GM23248 (cell line): ENCODE data around the gene THBS3. TPM values are rescaled to one million over a fixed set of nuclear protein-coding genes. Genes with fewer than 3 reads are reported as not detected.
"Not testable (repeated sequence)": the region's sequence is repeated elsewhere in the genome, so short reads cannot be mapped to it uniquely, and the experiment has no call there.

Experiments
- DNase-seq: peaks from one replicate; pipeline ENCODE4 v3.0.0-alpha.2; 2015
- H2AFZ ChIP-seq: fragments of 200-600 bp; sonication (generic); 2 replicates; pipeline ENCODE4 v1.6.1; 2016; ENCODE audit warnings: antibody characterized with exemption
- H3F3A ChIP-seq: fragments of 200-600 bp; sonication (generic); 2 replicates; pipeline ENCODE4 v1.6.1; 2016; ENCODE audit warnings: mild to moderate bottlenecking, antibody characterized with exemption, mixed run types; ENCODE audit not compliant: insufficient read depth
- H3K27ac ChIP-seq: fragments of 200-600 bp; sonication (generic); 2 replicates; pipeline ENCODE4 v1.5.1; 2016; ENCODE audit warnings: mild to moderate bottlenecking
- H3K27me3 ChIP-seq: fragments of 200-600 bp; sonication (generic); replicated peaks from 2 replicates; pipeline ENCODE4 v1.6.1; 2016; ENCODE audit warnings: mild to moderate bottlenecking; ENCODE audit not compliant: insufficient read depth
- H3K36me3 ChIP-seq: fragments of 200-600 bp; sonication (generic); 2 replicates; pipeline ENCODE4 v1.6.1; 2016; ENCODE audit warnings: low read depth, mild to moderate bottlenecking
- H3K4me1 ChIP-seq: fragments of 200-600 bp; sonication (generic); 2 replicates; pipeline ENCODE4 v1.6.1; 2016; ENCODE audit warnings: mild to moderate bottlenecking; ENCODE audit not compliant: insufficient read depth
- H3K4me2 ChIP-seq: fragments of 200-600 bp; sonication (generic); one replicate; pipeline ENCODE4 v1.6.1; 2016; ENCODE audit warnings: mild to moderate bottlenecking; ENCODE audit not compliant: unreplicated experiment
- H3K4me3 ChIP-seq: fragments of 200-600 bp; sonication (generic); 2 replicates; pipeline ENCODE4 v1.5.1; 2016; ENCODE audit warnings: mild to moderate bottlenecking
- H3K79me2 ChIP-seq: fragments of 200-600 bp; sonication (generic); 2 replicates; pipeline ENCODE4 v1.6.1; 2016; ENCODE audit warnings: mild to moderate bottlenecking; ENCODE audit not compliant: insufficient read depth
- H3K9ac ChIP-seq: fragments of 200-600 bp; sonication (generic); 2 replicates; pipeline ENCODE4 v1.6.1; 2016; ENCODE audit warnings: mild to moderate bottlenecking
- H3K9me2 ChIP-seq: fragments of 200-600 bp; sonication (generic); 2 replicates; pipeline ENCODE4 v1.6.1; 2016; ENCODE audit warnings: mixed run types, mild to moderate bottlenecking, moderate library complexity; ENCODE audit not compliant: insufficient read depth
- H3K9me3 ChIP-seq: fragments of 200-600 bp; sonication (generic); one replicate; pipeline ENCODE4 v1.6.1; 2017; ENCODE audit warnings: low read depth
- H4K20me1 ChIP-seq: fragments of 200-600 bp; sonication (generic); 2 replicates; pipeline ENCODE4 v1.6.0; 2016; ENCODE audit not compliant: insufficient read depth
- EZH2 ChIP-seq: fragments of 200-600 bp; sonication (generic); IDR thresholded peaks from 2 replicates; pipeline ENCODE4 v1.6.1; 2018; ENCODE audit warnings: antibody characterized with exemption, mild to moderate bottlenecking; ENCODE audit not compliant: insufficient read depth, poor library complexity, severe bottlenecking
- EZH2phosphoT487 ChIP-seq: fragments of 200-600 bp; sonication (generic); IDR thresholded peaks from 2 replicates; pipeline ENCODE4 v1.6.1; 2018; ENCODE audit warnings: antibody characterized with exemption, moderate library complexity, mild to moderate bottlenecking, low read depth; ENCODE audit not compliant: insufficient read depth
- WGBS, 2 experiments: methylation state at CpG; one replicate each; pipeline ENCODE4 v1.1.6; 2015 to 2017; ENCODE audit warnings: low lambda C conversion rate in 2 of 2, low coverage in 1 of 2; ENCODE audit errors: missing lambda C conversion rate in 2 of 2; 5-methylcytosine and 5-hydroxymethylcytosine counted together
- in situ Hi-C: fragments of 300-500 bp; cut with MboI; formaldehyde crosslinking; loops from 2 replicates; pipeline ENCODE4 v1.15.0; 2020
- polyA plus RNA-seq: library from polyadenylated mRNA; unstranded; fragments of >200 nt; fragmentation: Nextera tagmentation; extraction: Ambion mirVana; gene quantifications from 2 replicates; pipeline ENCODE4 v1.2.1, GENCODE V29; 2016
- total RNA-seq: library from RNA; depleted of rRNA; stranded (reverse); fragments of >200 nt; shearing (Covaris generic); gene quantifications from 2 replicates; pipeline ENCODE4 v1.2.3, GENCODE V29; 2014

THBS3 gene
- total and polyA plus RNA-seq, 2 experiments from 2014 or later, result 16.6 to 20.6 TPM

GRCh38 chr1:155211381-155212050 lies 3.8 kb upstream of the THBS3 start:
- H3K9ac ChIP-seq, DNase-seq, H3K27ac ChIP-seq, H3K27me3 ChIP-seq, H3K9me3 ChIP-seq, H3K4me2 ChIP-seq, H3F3A ChIP-seq, H2AFZ ChIP-seq, H3K36me3 ChIP-seq, H3K4me3 ChIP-seq, H4K20me1 ChIP-seq, H3K9me2 ChIP-seq, in situ Hi-C loops: not testable (repeated sequence)
- 84 to 89% methylated on average over 12 to 13 of the region's 13 CpGs for WGBS, 2 experiments
- Histone ChIP-seq H3K4me1 (peaks cover 16% of the 10 kb centered on the region), H3K79me2 (peaks cover 13% of the 10 kb centered on the region)

- in situ Hi-C loops, result no loop called here
- DNase-seq, result no peak
- H3K4me3 ChIP-seq, result no peak overlapping the region; the same call in 1 of the 2 replicates
Observed at GRCh38 chr1:155210314-155211104, 2.8 kb upstream of the THBS3 start.

GRCh38 chr1:155209312-155209721 lies 1.6 kb upstream of the THBS3 start:
- Histone ChIP-seq H3K9me3 (no peaks in the 10 kb centered on the region), H4K20me1 (no peaks in the 10 kb centered on the region), H3K79me2 (peaks cover 13% of the 10 kb centered on the region), H3K27me3 (no peaks in the 10 kb centered on the region), H3K27ac (peak overlapping the region; percentile 96), H3K9me2 (no peaks in the 10 kb centered on the region), H3K4me1 (peaks cover 16% of the 10 kb centered on the region), H3K9ac (peak overlapping the region; percentile 99), H3K4me2 (peak overlapping the region; percentile 96), H3K36me3 (no peaks in the 10 kb centered on the region), H3F3A (peaks cover 4% of the 10 kb centered on the region), H2AFZ (peak overlapping the region; percentile 72), H3K4me3 (peak overlapping the region; percentile 98)
- DNase-seq, result peak; percentile 22
- TF ChIP-seq EZH2phosphoT487 (no peak), EZH2 (no peak)
- in situ Hi-C loops, result no loop called here
- 6 to 7% methylated on average over 13 of the region's 13 CpGs for WGBS, 2 experiments

More at GRCh38 chr1:155210314-155211104, 2.8 kb upstream of the THBS3 start:
- Histone ChIP-seq H3K4me2 (no peak overlapping the region), H4K20me1 (no peaks in the 10 kb centered on the region), H3K79me2 (peaks cover 13% of the 10 kb centered on the region), H3K36me3 (no peaks in the 10 kb centered on the region), H3K27me3 (no peaks in the 10 kb centered on the region), H3F3A (peaks cover 4% of the 10 kb centered on the region), H3K9me2 (no peaks in the 10 kb centered on the region), H3K27ac (no peak overlapping the region), H2AFZ (no peak overlapping the region), H3K9me3 (no peaks in the 10 kb centered on the region), H3K9ac (no peak overlapping the region), H3K4me1 (peaks cover 16% of the 10 kb centered on the region)
- WGBS, 2 experiments, result 87 to 89% methylated on average over 4 of the region's 4 CpGs
- TF ChIP-seq EZH2 (no peak), EZH2phosphoT487 (no peak)

DNA sequence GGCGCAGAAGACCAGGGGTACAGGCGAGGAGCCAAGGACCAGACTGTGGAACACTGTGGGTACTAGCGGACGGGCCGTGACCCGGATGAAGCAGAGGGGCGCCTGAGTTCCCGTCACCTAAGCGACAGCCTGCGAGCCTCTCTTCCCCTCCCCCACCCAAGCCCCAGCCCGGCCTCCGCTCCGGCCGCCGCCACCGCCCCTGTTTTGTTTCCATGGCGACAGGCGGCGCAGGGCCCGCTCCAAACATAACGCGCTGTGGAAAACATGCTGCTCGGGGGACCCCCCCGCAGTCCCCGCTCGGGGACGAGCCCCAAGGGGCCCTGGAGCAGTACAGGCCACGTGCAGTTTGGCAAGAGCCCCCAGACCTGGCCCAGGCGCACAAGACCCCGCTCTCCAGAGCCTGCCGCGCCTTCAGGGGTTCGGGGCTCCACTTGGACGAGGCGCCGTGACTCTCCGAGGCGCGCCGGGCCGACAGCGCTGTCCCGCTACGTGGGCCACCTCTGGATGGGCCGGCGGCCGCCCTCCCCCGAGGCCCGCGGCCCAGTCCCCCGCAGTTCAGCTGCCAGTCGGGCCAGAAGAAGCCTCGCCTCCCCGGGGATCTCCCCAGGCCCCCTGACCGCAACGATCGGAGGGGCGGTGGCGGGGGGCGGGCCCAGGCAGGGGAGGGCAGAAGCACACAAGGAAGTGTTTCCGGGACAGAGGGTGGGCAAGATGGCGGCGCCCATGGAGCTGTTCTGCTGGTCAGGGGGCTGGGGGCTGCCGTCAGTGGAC lies 1.0 kb upstream of the THBS3 start, which contains the start of gene MTX1:
MTX1 (plus strand) TSS at position 155 of the 771 bp plus-strand sequence; CDS start at position 265, 110 bp downstream.
- DNase-seq, result peak; percentile 94
- no peaks in the 10 kb centered on the region for H4K20me1 ChIP-seq
- peaks cover 4% of the 10 kb centered on the region for H3F3A ChIP-seq
- H3K36me3 ChIP-seq, result no peaks in the 10 kb centered on the region
- in situ Hi-C loops, result no loop called here
- peak within 1 kb of the TSS; percentile 72 for H2AFZ ChIP-seq
- peak within 1 kb of the TSS; percentile 96 for H3K27ac ChIP-seq
- TF ChIP-seq EZH2phosphoT487 (no peak), EZH2 (no peak)
- 1 to 2% methylated on average over 43 of the region's 64 CpGs for WGBS, 2 experiments
- no peaks in the 10 kb centered on the region for H3K9me2 ChIP-seq
- no peaks in the 10 kb centered on the region for H3K27me3 ChIP-seq
- H3K79me2 ChIP-seq, result peaks cover 13% of the 10 kb centered on the region
- H3K9ac ChIP-seq, result peak within 1 kb of the TSS; percentile 99
- peaks cover 16% of the 10 kb centered on the region for H3K4me1 ChIP-seq
- H3K4me2 ChIP-seq, result peak within 1 kb of the TSS; percentile 96
- peak within 1 kb of the TSS; percentile 98 for H3K4me3 ChIP-seq
- no peaks in the 10 kb centered on the region for H3K9me3 ChIP-seq
